Sciatic nerve (tissue), 2 donors: ENCODE results near the gene MAN2C1. TPM values are rescaled to one million over a fixed set of nuclear protein-coding genes. Genes with fewer than 3 reads are reported as not detected.
"Not testable (repeated sequence)": the region's sequence is repeated elsewhere in the genome, so short reads cannot be mapped to it uniquely, and the experiment has no call there.

ENCODE experiments used
- ATAC-seq: fragments of 200-7000 bp; cut with Tn5 transposase; one replicate; pipeline ENCODE4 v1.9.1; 2020; ENCODE audit warnings: mild to moderate bottlenecking, moderate library complexity
- DNase-seq: peaks from one replicate; pipeline ENCODE4 v3.0.0-alpha.2; 2020; ENCODE audit warnings: low spot score
- intact Hi-C: fragments of 100-400 bp; cut with DNase I; formaldehyde crosslinking; loops from one replicate; pipeline ENCODE4 v1.14.2; 2022
- total RNA-seq: library from RNA; stranded (reverse); fragmentation: NEBNext Ultra II Directional; extraction: Animal tissue kit (Norgen Biotek cat#: 25700); gene quantifications from one replicate; pipeline ENCODE4 v1.2.1, GENCODE V29; 2021
- donor health status: DM: no; HTN: no; CAD: no.
- donor health status: DM: no; HTN: no; CAD: no.

MAN2C1 gene
- total RNA-seq, 1 donor from 2014 or later: 231 TPM

DNA sequence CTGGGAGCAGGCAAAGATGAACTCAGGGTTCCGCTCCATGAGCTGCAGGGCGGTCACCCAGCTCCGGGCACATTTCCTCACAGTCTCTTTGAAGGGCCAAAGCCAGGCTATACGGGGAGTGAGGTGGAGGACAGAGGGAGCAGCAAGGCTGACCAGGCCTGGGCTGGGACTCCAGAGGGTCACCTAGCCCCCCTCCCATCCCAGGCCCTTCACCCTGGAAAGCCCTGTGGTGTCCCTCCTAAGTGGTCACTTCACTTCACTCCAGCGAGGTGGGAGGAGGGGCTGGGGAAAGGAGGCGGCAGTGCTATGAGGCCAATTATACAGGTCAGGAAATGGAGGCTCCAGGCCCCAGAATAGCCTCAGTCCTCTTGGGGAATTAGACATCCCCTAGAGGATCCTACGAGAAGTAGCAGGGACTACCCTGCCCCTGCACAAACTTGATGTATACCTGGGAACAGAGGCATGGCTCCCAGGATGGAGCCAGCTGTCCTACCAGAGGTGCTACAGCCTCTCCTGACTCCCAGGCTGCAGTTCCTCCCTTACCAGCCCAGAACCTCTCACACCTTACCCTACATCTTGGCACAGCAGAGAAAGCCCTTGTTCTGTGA lies 5.7 kb downstream of the MAN2C1 start:
- intact Hi-C loops: no loop called here
- ATAC-seq (no peak), DNase-seq (no peak)

DNA sequence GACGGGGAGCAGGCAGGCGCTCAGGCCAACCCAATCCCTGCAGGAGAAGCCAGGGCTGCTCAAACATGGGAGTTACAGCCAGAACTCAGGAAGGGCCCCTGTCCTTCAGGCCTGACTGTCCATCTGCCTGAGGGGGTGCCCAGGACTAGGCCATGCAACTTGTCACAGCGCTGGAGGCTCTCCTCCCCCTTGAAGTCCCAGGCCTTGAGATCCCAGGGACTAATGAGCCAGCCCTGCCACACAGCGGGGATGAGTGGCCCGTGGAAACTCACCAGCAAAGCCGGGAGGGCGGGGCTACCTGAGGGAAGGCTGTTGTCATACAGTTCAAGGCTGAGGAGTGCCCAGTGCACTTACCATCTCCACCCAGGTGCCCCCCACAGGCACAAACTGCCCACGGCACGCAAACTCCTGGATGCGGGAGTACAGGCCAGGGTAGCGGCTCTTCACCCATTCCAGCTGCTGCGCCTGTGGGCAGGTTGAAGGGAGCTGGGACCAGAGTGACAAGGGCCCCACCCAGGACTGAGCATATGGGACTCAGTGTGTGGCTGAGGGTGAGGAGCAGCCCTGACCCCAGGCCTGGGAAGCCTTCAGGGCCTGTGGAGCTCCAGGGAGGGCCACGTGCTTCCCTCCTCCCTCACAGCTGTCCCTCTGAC lies 6.3 kb downstream of the MAN2C1 start:
- intact Hi-C loops: no loop called here
- ATAC-seq (no peak), DNase-seq (no peak)

DNA sequence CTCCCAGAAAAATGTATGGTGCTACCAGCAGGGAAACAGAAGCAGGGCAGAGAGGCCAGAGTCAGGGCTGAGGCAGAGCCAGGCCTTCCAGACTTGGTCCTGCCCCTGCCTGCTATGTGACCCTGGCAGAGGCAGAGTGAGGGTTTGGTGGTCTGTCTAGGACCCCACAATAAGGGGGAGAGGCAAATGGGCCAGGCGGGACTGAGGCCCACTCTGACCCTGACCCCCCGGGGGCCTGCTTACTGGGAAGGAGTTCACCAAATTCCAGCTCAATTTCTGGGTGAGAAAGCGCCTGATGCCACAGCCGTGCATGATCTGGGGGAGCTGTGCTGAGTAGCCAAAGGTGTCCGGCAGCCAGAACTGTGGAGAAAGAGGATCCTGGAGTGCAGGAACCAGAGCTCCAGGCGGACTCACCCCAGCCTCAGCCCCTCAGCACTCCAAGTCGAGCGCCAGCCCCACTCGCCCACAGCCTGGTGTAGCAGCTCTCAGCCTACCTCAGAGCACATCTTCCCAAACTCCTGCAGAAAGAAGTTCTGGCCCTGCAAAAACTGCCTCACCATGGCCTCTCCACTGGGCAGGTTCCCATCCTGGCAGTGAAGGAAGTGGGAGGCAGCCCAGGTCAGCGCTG lies 6.9 kb downstream of the MAN2C1 start:
- intact Hi-C loops: no loop called here
- ATAC-seq (no peak), DNase-seq (no peak)

DNA sequence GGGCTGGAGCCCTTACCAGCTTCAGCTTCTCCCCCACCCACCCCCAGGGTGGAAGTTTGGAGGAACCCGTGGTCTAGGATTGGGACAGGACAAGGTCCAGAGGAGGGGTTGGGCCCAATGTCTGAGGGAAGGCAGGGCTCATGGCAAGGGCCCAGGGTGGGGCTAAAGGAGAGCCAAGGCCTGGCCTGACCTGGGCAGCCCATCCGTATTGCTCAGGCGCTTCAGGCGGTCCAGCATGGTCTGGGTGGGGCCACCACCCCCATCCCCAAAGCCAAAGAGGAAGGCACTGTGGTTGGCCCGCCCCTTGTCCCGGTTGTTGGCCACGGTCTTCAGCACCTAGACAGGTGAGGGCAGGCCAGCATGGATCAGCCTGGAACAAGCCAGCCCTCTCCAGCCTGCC lies 7.6 kb downstream of the MAN2C1 start:
- DNase-seq: no peak
- no peak for ATAC-seq
- intact Hi-C loops: no loop called here

DNA sequence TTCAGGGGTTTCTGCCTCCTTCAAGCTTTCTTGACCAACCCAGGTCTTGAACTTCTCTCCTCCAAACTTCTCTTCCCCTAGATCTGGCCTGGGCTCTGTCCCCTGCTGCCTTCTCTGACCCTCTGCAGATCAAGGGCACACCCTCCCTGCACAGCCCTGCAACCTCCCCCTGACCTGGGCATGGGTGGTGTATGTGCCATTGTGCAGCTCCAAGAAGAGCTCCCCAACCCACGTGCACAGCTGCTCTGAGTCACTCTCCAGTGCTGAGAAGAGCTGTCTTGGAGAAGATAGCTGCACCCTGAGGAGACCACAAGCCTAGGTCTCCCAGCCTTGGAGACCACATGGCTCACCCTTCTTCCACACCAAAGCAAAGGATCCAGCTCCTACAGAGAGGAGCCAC lies 8.0 kb downstream of the MAN2C1 start:
- DNase-seq: no peak
- intact Hi-C loops: no loop called here
- ATAC-seq: no peak

DNA sequence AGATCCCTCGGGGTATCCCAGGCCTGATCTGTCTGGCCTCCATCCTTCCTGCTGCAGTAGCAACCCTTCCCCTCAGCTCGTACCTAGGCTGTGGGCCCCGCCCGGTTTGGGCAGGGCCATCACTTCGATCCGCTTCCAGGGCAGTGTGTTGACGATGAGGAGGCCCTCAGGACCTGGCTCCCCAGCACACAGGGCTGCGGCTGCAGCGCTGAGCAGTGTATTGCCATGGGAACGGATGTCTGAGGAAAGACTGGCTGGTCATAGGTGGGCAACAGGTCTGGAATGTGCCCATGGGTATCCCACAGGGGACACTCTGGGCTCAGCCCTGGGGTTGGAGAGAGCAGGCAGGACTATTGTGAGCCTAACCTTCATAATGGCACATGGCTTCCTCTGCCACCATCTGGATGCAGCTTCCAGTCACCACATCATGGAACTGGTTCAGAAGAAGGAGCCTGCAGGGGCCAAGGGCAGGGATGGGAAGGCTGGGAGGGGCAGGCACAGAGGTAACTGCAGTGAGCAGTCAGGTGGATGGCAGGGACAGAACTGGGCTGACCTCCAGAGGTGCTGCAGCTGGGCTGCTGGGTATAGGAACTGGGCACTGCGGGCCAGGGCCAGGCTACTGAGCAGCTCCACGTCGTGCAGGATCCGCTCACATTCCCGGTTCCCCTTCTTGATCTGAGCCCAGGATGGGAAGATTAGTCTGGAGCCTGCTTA lies 8.7 kb downstream of the MAN2C1 start:
- ATAC-seq (no peak), DNase-seq (no peak)
- intact Hi-C loops: no loop called here

DNA sequence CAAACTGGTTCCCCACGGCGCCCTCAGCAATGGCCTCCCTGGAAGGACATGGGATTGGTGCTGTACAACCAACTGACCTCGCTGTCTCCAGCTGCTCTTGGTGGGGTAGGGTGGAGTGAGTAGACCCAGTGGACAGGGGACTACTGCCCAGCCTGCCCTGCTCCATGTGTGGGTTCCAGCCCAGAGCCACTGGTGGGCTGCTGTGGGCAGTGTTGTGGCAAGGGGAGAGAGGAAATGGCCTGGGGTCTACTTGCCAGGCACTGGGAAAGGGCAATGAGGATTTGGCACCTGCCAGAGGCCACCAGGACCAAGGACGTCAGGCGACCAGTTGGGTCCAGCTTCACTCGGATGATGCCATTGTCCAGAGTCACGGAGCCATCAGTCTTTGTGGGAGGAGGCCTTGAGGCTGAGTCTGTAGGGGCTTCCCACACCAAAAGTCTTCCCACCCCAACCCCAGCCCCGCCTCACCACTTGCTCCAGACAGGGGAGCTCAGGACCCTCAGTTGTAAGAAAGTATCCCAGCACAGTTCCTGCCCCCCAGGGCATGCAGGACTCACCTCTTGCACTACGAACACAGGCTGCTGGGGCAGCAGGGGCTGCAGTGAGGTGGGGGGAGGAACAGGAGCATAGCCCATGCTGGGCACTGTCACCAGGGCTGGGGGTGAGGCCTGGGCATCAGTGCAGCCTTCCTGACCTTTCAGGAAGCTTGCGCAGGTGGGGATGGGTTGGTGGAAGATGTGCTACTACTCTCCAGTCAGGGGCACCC lies 9.5 kb downstream of the MAN2C1 start:
- intact Hi-C loops: no loop called here
- DNase-seq (no peak), ATAC-seq (no peak)

DNA sequence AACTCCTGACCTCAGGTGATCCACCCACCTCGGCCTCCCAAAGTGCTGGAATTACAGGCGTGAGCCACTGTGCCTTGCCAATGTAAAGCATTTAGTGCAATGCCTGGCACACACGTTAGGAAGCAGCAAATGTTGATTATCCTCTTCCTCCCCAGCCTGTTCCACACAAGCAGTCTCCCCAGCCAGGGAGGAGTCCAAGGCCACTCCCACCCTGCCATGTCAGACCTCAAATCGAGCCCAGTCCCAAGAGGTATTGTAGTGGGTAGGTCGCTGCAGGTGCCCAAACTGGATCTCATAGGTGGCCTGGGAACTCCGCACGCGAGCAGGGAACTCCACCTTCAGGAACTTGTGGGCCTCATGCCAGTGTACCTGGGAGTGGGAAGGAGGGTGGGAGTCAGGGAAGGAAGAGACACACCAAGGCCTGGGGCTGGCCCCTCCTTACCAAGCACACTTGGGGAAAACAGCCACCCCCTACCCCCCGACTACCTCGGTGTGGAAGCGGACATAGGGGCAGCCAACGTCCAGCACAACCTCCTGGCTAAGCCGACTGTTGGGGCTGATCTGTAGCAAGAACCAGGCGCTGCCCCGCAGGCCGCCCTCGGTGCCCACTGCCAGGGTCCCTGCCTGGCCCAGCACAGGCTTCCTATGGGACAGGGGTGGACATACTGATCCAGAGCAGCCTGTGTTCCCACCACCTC lies 10.3 kb downstream of the MAN2C1 start:
- intact Hi-C loops: no loop called here
- ATAC-seq: no peak
- no peak for DNase-seq

DNA sequence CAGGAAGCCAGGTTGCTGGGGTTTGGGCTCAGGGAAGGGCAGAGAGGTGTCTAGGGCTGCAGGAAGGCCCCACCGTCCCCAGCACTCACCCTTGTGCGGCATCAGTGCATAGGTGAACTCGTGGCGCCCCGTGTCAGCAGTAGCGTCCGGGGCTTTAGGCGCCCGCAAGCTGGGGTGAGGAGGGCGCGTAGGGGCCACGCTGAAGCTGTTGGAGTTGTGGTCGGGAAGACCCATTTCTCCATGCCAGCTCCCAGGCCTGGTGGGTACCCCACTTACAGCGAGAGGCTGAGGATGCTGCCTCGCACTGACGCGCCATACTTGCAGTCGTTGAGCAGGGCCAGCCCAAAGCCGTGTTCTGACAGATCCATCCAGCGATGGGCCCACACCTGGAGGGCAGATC lies 11.9 kb downstream of the MAN2C1 start:
- intact Hi-C loops: no loop called here
- ATAC-seq (no peak), DNase-seq (no peak)

DNA sequence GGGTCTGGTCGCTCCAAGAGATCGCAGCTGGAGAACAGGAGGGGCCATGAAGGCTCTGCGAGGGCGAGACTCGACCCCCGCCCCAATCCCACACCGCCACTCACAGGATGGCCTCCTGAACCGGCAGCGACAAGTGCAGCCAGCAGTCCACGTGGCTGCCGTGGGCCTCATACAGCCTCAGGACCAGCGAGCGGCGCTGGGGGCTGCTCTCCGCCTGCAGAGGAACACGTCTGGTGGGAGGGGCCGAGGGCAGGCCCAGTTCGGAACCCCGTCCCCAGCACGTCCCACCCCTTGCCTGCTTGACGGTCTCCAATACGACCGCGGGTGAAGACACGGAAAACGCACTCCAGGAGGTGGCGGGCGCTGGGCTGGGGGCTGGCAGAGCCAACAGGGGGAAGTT lies 12.4 kb downstream of the MAN2C1 start:
- no peak for ATAC-seq
- intact Hi-C loops: no loop called here
- no peak for DNase-seq

DNA sequence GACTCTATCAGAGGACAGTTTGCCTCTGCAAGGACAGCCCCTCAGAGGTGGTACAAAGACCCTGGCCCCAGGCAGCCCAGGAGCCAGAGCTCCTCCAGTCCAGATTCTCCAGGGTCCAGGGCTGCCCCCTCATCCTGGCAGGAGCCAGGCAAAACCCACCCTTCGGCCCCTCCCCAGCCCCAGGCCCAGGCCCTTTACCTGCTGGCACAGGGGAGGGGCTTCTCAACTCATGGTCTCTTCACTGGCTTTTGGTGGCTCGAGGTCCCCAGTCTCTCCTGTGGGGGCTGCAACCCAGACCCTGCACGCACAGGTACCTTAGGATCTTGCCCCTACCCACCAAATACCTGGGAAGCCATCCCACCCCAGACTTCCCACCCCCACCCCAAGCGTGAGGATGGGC lies 13.0 kb downstream of the MAN2C1 start:
- DNase-seq (no peak), ATAC-seq (no peak)
- intact Hi-C loops: no loop called here

DNA sequence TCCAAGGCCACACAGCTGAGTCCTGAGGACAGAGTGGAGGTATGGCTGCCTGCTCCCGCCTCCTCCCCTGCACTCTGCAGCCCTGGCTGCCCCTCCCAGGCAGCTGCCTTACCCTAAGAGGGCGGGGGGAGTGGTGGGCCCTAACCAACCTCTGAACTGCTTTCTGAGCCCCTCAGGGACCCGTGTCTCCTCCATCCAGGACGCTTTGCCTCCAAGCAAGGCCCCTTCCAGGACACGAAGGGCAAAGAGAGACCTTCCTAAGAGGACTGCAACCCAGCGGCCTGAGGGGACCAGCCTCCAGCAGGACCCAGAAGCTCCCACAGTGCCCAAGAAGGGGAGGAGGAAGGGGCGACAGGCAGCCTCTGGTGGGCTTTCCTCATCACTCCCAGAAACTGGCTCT lies 14.0 kb downstream of the MAN2C1 start:
- intact Hi-C loops: no loop called here
- no peak for DNase-seq
- ATAC-seq: no peak

DNA sequence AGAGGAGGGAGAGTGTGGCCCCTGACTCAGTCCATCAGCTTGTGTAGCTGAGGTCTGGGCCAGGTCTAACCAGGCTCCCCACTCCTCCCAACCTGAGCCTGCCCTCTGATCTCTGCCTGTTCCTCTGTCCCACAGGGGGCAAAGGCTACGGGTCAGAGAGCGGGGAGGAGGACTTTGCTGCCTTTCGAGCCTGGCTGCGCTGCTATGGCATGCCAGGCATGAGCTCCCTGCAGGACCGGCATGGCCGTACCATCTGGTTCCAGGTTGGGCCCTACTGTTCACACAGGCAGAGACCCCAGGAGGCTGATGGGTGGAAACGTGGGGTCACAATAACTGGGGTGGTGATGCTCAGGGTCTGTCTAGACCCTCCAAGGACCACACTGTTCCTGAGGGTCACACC lies 14.8 kb downstream of the MAN2C1 start:
- ATAC-seq (no peak), DNase-seq (no peak)
- intact Hi-C loops: no loop called here

DNA sequence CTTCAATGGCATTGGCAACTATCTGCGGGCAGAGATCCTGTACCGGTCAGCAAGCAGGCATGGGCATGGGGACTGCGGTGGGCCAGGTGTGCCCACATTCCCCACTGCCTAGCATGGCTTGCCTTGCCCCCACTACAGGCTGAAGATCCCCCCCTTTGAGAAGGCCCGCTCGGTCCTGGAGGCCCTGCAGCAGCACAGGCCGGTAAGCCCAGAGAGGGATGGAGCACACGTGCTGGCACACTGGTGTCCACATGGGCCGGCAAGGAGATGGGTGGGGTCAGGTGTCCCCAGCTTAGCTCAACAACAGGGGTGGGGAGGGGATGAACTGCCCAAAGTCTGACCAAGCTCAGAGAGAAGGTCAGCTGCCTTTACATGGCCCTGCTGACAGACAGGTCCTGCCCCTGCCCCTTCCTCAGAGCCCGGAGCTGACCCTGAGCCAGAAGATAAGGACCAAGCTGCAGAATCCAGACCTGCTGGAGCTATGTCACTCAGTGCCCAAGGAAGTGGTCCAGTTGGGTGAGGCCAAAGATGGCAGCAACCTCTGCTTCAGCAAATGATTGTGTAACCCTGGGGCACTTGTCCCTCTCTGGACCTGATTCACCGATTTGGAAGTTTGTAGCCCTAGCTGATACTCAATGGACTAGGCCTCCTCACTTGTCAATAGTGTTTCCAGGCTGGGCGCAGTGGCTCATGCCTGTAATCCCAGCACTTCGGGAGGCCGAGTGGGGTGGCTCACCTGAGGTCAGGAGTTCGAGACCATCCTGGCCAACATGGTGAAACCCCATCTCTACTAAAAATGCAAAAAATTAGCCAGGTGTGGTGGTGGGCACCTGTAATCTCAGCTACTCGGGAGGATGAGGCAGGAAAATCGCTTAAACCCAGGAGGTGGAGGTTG lies 16.0 kb downstream of the MAN2C1 start:
- intact Hi-C loops: no loop called here
- ATAC-seq: no peak
- no peak for DNase-seq

DNA sequence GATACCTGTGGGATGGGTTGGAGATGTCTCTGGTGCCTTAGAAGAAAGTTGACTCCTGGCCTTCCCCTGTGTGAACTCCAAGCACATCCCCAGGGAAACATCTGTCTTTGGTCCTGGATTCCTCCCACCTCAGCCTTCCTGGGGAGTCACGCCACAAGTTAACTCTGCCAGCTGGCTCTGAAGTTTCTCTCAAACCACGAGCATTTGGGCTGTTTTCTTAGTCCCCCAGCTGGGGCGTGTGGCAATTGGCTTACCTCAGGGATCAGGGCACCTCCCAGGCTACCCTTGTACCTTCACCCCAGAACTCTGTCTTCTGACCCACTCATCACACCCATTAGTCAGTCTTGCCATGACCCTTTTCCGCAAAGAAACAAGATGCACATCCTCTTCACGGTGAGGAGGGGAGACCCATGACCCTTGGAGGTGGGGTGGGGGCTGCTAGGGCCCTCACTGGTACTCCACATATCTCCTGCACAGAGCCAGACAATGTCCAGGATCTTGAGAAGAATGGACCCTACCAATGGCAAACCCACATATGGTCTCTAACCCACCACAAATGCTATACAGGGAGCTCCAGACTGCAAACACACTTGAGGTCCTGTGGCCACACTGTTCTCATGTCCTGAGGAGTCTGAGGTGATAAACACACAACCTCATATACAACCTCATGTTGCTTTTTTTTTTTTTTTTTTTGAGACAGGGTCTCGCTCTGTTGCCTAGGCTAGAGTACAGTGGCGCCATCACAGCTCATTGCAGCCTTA lies 17.6 kb downstream of the MAN2C1 start:
- intact Hi-C loops: no loop called here
- ATAC-seq (no peak), DNase-seq (no peak)

DNA sequence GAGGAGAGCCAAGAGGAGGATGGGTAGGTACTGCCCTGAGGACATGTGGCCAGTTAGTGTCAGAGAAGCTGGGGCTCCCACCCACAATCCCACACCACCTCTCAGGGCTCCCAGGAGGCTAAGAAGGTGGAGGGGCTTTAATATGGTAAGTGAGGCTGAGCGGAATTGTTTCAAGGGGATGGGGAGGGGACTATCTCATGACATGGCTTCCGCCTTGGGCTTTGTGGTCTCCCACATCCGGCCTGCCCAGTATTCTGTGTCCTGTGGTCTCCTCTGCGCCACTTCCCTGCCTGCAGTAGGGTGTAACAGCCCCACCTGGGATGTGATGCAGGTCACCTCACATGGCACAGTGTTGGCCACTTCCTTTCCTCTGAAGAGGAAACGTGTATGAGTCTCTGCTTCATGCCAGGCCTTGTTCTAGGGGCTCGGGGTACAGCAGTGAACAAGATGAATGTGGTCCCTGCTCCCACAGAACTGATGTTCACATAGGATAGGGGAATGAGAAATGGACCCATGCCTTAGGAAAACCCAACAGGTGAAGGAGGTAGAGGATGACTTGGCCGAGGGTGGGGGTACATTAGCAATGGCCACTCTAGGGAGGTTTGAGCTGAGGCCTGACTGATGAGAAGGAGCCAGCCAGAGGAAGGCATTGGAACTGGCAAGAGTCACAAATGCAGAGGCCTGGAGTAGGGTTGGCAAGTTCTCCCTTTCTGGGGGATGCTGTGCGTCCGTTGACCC lies 18.4 kb downstream of the MAN2C1 start:
- intact Hi-C loops: no loop called here
- DNase-seq (no peak), ATAC-seq (no peak)

DNA sequence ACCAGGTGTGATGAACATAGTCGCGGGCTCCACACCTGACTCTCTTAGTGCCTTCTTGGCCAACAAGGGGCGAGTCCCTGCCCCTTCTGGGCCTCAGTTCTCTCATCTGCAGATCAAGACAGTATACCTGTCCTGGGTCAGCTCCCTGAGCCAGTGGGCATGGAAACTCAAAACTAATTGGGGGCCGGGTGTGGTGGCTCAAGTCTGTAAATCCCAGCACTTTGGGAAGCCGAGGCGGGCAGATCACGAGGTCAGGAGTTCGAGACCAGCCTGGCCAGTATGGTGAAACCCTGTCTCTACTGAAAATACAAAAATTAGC lies 19.1 kb downstream of the MAN2C1 start:
- DNase-seq, ATAC-seq, intact Hi-C loops: not testable (repeated sequence)
